ENCODE measurements around the gene AMPD2. TPM values are rescaled to one million over a fixed set of nuclear protein-coding genes. Genes with fewer than 3 reads are reported as not detected.
A peak's percentile ranks its signal among the peaks of the same experiment; 100 is the strongest.

AMPD2 gene
- total RNA-seq (10 to 100 TPM in 1 of 4 donors, 1 to 10 TPM in 3; 7.3 to 13.1 (median 8.7) TPM), polyA plus RNA-seq (10 to 100 TPM in 1 of 3 donors, 1 to 10 TPM in 2; 4.2 to 13.9 (median 5.6) TPM)
- long read RNA-seq, donor 1: 0 reads
- long read RNA-seq, donor 2, partial matches to known transcripts: 1 of 6 reads
- long read RNA-seq, donor 2, other reads (novel, unspliced or antisense): 4 of 6 reads

GRCh38 chr1:109619576-109620400, at the start of gene AMPD2, which contains the start of gene GNAT2:
Gene AMPD2 (plus strand): TSS chr1:109619837. CDS start chr1:109621176, 1,339 bp downstream.
Gene GNAT2 (minus strand): TSS chr1:109619616. CDS start chr1:109612870, 6,746 bp downstream.
- H3K27me3 ChIP-seq (ENCODE audit: insufficient read depth in 3 of 3, low read length in 2 of 3): peaks cover 0 to 4% (median 1%) of the 10 kb centered on the region in 3 donors
- peak within 1 kb of the TSS; percentile 70 for H3K27ac ChIP-seq
- peak within 1 kb of the TSS; percentile 78 for H3K4me3 ChIP-seq
- intact Hi-C loops (cut with DNase I): loop anchor here (5.0 kb wide), 1 partner anchor 72 kb away; the partner anchor contains the start of gene GNAI3 (in 2 of the 2)
- H3K36me3 ChIP-seq (ENCODE audit: insufficient read depth in 1 of 2, low read depth in 1 of 2): no peaks in the 10 kb centered on the region
- DNase-seq: peak; percentile 86 to 93
- TF ChIP-seq CTCF (IDR thresholded peaks at IDR 0.05): no peak
- peaks cover 11% of the 10 kb centered on the region for H3K4me1 ChIP-seq
- no peaks in the 10 kb centered on the region for H3K9me3 ChIP-seq
- WGBS, 3 donors: 1% methylated on average over 44 to 47 of the region's 47 CpGs
- peak; percentile 84 to 91 (median 88) for ATAC-seq

- H3K27ac ChIP-seq: peak overlapping the region; percentile 23
- intact Hi-C loops (cut with DNase I): no loop called here
- H3K9me3 ChIP-seq: no peaks in the 10 kb centered on the region
- DNase-seq: no peak
- no peak overlapping the region for H3K4me3 ChIP-seq
- no peaks in the 10 kb centered on the region for H3K27me3 ChIP-seq (ENCODE audit: insufficient read depth in 3 of 3, low read length in 2 of 3)
- WGBS, 3 donors: 31 to 47% (median 39%) methylated on average over 3 of the region's 3 CpGs
- no peak for TF ChIP-seq CTCF (IDR thresholded peaks at IDR 0.05)
- H3K36me3 ChIP-seq (ENCODE audit: insufficient read depth in 1 of 2, low read depth in 1 of 2): peaks cover 0 to 14% of the 10 kb centered on the region in 2 donors
- ATAC-seq: peak; percentile 60 to 88 (median 88)
- peaks cover 34% of the 10 kb centered on the region for H3K4me1 ChIP-seq
Measured at GRCh38 chr1:109570414-109570813, 49.2 kb upstream of the AMPD2 start.

GRCh38 chr1:109573785-109574184, 45.9 kb upstream of the AMPD2 start:
- no peaks in the 10 kb centered on the region for H3K9me3 ChIP-seq
- WGBS, 3 donors: 67 to 81% (median 77%) methylated on average over 2 of the region's 2 CpGs
- DNase-seq (no peak), ATAC-seq (no peak)
- no peak for TF ChIP-seq CTCF (IDR thresholded peaks at IDR 0.05)
- no peak overlapping the region for H3K4me3 ChIP-seq
- peaks cover 0 to 37% of the 10 kb centered on the region in 2 donors for H3K36me3 ChIP-seq (ENCODE audit: insufficient read depth in 1 of 2, low read depth in 1 of 2)
- no peaks in the 10 kb centered on the region for H3K27me3 ChIP-seq (ENCODE audit: insufficient read depth in 3 of 3, low read length in 2 of 3)
- no peak overlapping the region for H3K27ac ChIP-seq
- peaks cover 24% of the 10 kb centered on the region for H3K4me1 ChIP-seq
- intact Hi-C loops (cut with DNase I): no loop called here

GRCh38 chr1:109578947-109579443, 40.6 kb upstream of the AMPD2 start:
- ATAC-seq: peak; percentile 51 to 83 (median 70)
- DNase-seq: no peak
- H3K27ac ChIP-seq: peak overlapping the region; percentile 36
- no peaks in the 10 kb centered on the region for H3K27me3 ChIP-seq (ENCODE audit: insufficient read depth in 3 of 3, low read length in 2 of 3)
- TF ChIP-seq CTCF (IDR thresholded peaks at IDR 0.05): no peak
- H3K4me3 ChIP-seq: no peak overlapping the region
- H3K9me3 ChIP-seq: no peaks in the 10 kb centered on the region
- peaks cover 10% of the 10 kb centered on the region for H3K4me1 ChIP-seq
- intact Hi-C loops (cut with DNase I): no loop called here
- H3K36me3 ChIP-seq (ENCODE audit: insufficient read depth in 1 of 2, low read depth in 1 of 2): peaks cover 0 to 79% of the 10 kb centered on the region in 2 donors
- WGBS, 3 donors: 46 to 67% (median 48%) methylated on average over 3 of the region's 3 CpGs

Measured in psoas muscle (tissue), 8 donors.